EH (cell line): ENCODE data around the gene HS6ST1.

Experiments used
- DNase-seq: peaks from one replicate; pipeline ENCODE4 v3.0.0-alpha.2; 2015; ENCODE audit warnings: low read depth

HS6ST1 gene

GRCh38 chr2:128282246-128282975 is 36.3 kb downstream of the HS6ST1 start:
- DNase-seq, result no peak

GRCh38 chr2:128281852-128282245 is 36.8 kb downstream of the HS6ST1 start:
- no peak for DNase-seq

GRCh38 chr2:128280901-128281321 is 37.8 kb downstream of the HS6ST1 start:
- DNase-seq, result no peak

- DNase-seq, result no peak
Observed at GRCh38 chr2:128280158-128280871, 38.4 kb downstream of the HS6ST1 start.

GRCh38 chr2:128279786-128280157 is 38.9 kb downstream of the HS6ST1 start:
- DNase-seq, result no peak

GRCh38 chr2:128279009-128279408 is 39.7 kb downstream of the HS6ST1 start:
- no peak for DNase-seq

GRCh38 chr2:128277961-128278681 is 40.5 kb downstream of the HS6ST1 start:
- DNase-seq, result no peak

- no peak for DNase-seq
Observed at GRCh38 chr2:128276878-128277675, 41.6 kb downstream of the HS6ST1 start.

GRCh38 chr2:128275498-128276045 is 43.1 kb downstream of the HS6ST1 start:
- DNase-seq, result no peak

GRCh38 chr2:128274218-128274617 is 44.5 kb downstream of the HS6ST1 start:
- no peak for DNase-seq

- no peak for DNase-seq
Observed at GRCh38 chr2:128273469-128274081, 45.1 kb downstream of the HS6ST1 start.

GRCh38 chr2:128272601-128273468 is 45.8 kb downstream of the HS6ST1 start:
- no peak for DNase-seq

GRCh38 chr2:128271911-128272600 is 46.6 kb downstream of the HS6ST1 start:
- no peak for DNase-seq

- no peak for DNase-seq
Observed at GRCh38 chr2:128271597-128271910, 47.1 kb downstream of the HS6ST1 start.

GRCh38 chr2:128270672-128271596 is 47.7 kb downstream of the HS6ST1 start:
- no peak for DNase-seq

- DNase-seq, result no peak
Observed at GRCh38 chr2:128269990-128270671, 48.5 kb downstream of the HS6ST1 start.

- DNase-seq, result no peak
Observed at GRCh38 chr2:128269063-128269989, 49.3 kb downstream of the HS6ST1 start.
